ENCODE data around the gene FBXL17.

Gene FBXL17

GRCh38 chr5:108372369-108372768, 9.5 kb downstream of the FBXL17 start:
- DNase-seq, result no peak

- DNase-seq, result no peak
Observed at GRCh38 chr5:108371263-108371662, 10.6 kb downstream of the FBXL17 start.

- no peak for DNase-seq
Observed at GRCh38 chr5:108369167-108369566, 12.7 kb downstream of the FBXL17 start.

GRCh38 chr5:108367679-108368334, 14.1 kb downstream of the FBXL17 start:
- DNase-seq, result no peak

- DNase-seq, result no peak
Observed at GRCh38 chr5:108366500-108366899, 15.4 kb downstream of the FBXL17 start.

- DNase-seq, result no peak
Observed at GRCh38 chr5:108361771-108362170, 20.1 kb downstream of the FBXL17 start.

GRCh38 chr5:108361239-108361638, 20.7 kb downstream of the FBXL17 start:
- DNase-seq, result no peak

- DNase-seq, result no peak
Observed at GRCh38 chr5:108360280-108360679, 21.6 kb downstream of the FBXL17 start.

- no peak for DNase-seq
Observed at GRCh38 chr5:108356286-108356685, 25.6 kb downstream of the FBXL17 start.

GRCh38 chr5:108353087-108353486, 28.8 kb downstream of the FBXL17 start:
- no peak for DNase-seq

- peak; percentile 48 for DNase-seq
Observed at GRCh38 chr5:108345541-108346171, 36.2 kb downstream of the FBXL17 start.

GRCh38 chr5:108344103-108344822, 37.6 kb downstream of the FBXL17 start:
- no peak for DNase-seq

GRCh38 chr5:108341866-108342265, 40.0 kb downstream of the FBXL17 start:
- DNase-seq, result no peak

- DNase-seq, result no peak
Observed at GRCh38 chr5:108340131-108340530, 41.8 kb downstream of the FBXL17 start.

GRCh38 chr5:108339220-108339619, 42.7 kb downstream of the FBXL17 start:
- DNase-seq, result no peak

- no peak for DNase-seq
Observed at GRCh38 chr5:108334225-108334624, 47.7 kb downstream of the FBXL17 start.

GRCh38 chr5:108326982-108327381, 54.9 kb downstream of the FBXL17 start:
- DNase-seq, result no peak

- no peak for DNase-seq
Observed at GRCh38 chr5:108324886-108325285, 57.0 kb downstream of the FBXL17 start.

- no peak for DNase-seq
Observed at GRCh38 chr5:108321341-108321740, 60.6 kb downstream of the FBXL17 start.

- no peak for DNase-seq
Observed at GRCh38 chr5:108320231-108320630, 61.7 kb downstream of the FBXL17 start.

- DNase-seq, result peak; percentile 31
Observed at GRCh38 chr5:108315829-108316228, 66.1 kb downstream of the FBXL17 start.

- no peak for DNase-seq
Observed at GRCh38 chr5:108312258-108312657, 69.6 kb downstream of the FBXL17 start.

GRCh38 chr5:108311682-108312081, 70.2 kb downstream of the FBXL17 start:
- DNase-seq, result no peak

GRCh38 chr5:108303611-108304010, 78.3 kb downstream of the FBXL17 start:
- no peak for DNase-seq

Data from EL (cell line).